HG03039 (cell line): Measurements from ENCODE around the gene FBXW8.

Source experiments
- ATAC-seq: cut with Tn5 transposase; IDR thresholded peaks from one replicate; pipeline ENCODE4 v1.9.1; 2021; ENCODE audit warnings: mild to moderate bottlenecking, moderate library complexity; ENCODE audit not compliant: unreplicated experiment

Gene FBXW8

GRCh38 chr12:116990971-116991966 is 80.5 kb downstream of the FBXW8 start:
- ATAC-seq = no peak

- ATAC-seq = no peak
Measured at GRCh38 chr12:116996093-116996492, 85.3 kb downstream of the FBXW8 start.

GRCh38 chr12:116996621-116997020 is 85.9 kb downstream of the FBXW8 start:
- no peak for ATAC-seq

GRCh38 chr12:116999066-116999465 is 88.3 kb downstream of the FBXW8 start:
- ATAC-seq = no peak

- no peak for ATAC-seq
Measured at GRCh38 chr12:117000316-117000715, 89.6 kb downstream of the FBXW8 start.

- ATAC-seq = no peak
Measured at GRCh38 chr12:117002051-117002817, 91.5 kb downstream of the FBXW8 start.

- ATAC-seq = no peak
Measured at GRCh38 chr12:117003883-117004404, 93.2 kb downstream of the FBXW8 start.

GRCh38 chr12:117005417-117006046 is 94.8 kb downstream of the FBXW8 start:
- ATAC-seq = no peak

GRCh38 chr12:117006333-117006732 is 95.6 kb downstream of the FBXW8 start:
- ATAC-seq = no peak

GRCh38 chr12:117007577-117007976 is 96.8 kb downstream of the FBXW8 start:
- no peak for ATAC-seq

- ATAC-seq = no peak
Measured at GRCh38 chr12:117009759-117010158, 99.0 kb downstream of the FBXW8 start.

- no peak for ATAC-seq
Measured at GRCh38 chr12:117010693-117011451, 100.1 kb downstream of the FBXW8 start.

- ATAC-seq = no peak
Measured at GRCh38 chr12:117011988-117012805, 101.4 kb downstream of the FBXW8 start.

- no peak for ATAC-seq
Measured at GRCh38 chr12:117013726-117014125, 103.0 kb downstream of the FBXW8 start.

GRCh38 chr12:117014342-117014887 is 103.7 kb downstream of the FBXW8 start:
- ATAC-seq = no peak

GRCh38 chr12:117015811-117016210 is 105.1 kb downstream of the FBXW8 start:
- no peak for ATAC-seq

- ATAC-seq = no peak
Measured at GRCh38 chr12:117017807-117018206, 107.1 kb downstream of the FBXW8 start.

- ATAC-seq = no peak
Measured at GRCh38 chr12:117018276-117018675, 107.5 kb downstream of the FBXW8 start.

GRCh38 chr12:117018685-117019084 is 107.9 kb downstream of the FBXW8 start:
- ATAC-seq = no peak
